Raji (cell line): ENCODE results near the gene TMBIM6.

Source experiments
- POLR2A ChIP-seq: IDR thresholded peaks from 2 replicates; pipeline ENCODE4 v1.6.1; 2011; ENCODE audit warnings: low read depth, low read length, control low read depth; ENCODE audit not compliant: insufficient read depth

TMBIM6 gene

GRCh38 chr12:49716553-49716952 is 24.8 kb upstream of the TMBIM6 start:
- no peak for TF ChIP-seq POLR2A

GRCh38 chr12:49720214-49720613 is 21.1 kb upstream of the TMBIM6 start:
- TF ChIP-seq POLR2A, result no peak

- TF ChIP-seq POLR2A, result no peak
Measured at GRCh38 chr12:49728446-49728845, 12.9 kb upstream of the TMBIM6 start.

GRCh38 chr12:49730050-49730449 is 11.3 kb upstream of the TMBIM6 start:
- no peak for TF ChIP-seq POLR2A

- TF ChIP-seq POLR2A, result no peak
Measured at GRCh38 chr12:49730568-49731101, 10.7 kb upstream of the TMBIM6 start.

- TF ChIP-seq POLR2A, result no peak
Measured at GRCh38 chr12:49733219-49734017, 7.9 kb upstream of the TMBIM6 start.

GRCh38 chr12:49741882-49742620 is 694 bp downstream of the TMBIM6 start:
- no peak for TF ChIP-seq POLR2A

GRCh38 chr12:49744363-49744885 is 3.1 kb downstream of the TMBIM6 start:
- TF ChIP-seq POLR2A, result no peak

- TF ChIP-seq POLR2A, result no peak
Measured at GRCh38 chr12:49748306-49748705, 6.9 kb downstream of the TMBIM6 start.

GRCh38 chr12:49748800-49749199 is 7.4 kb downstream of the TMBIM6 start:
- TF ChIP-seq POLR2A, result no peak

GRCh38 chr12:49750027-49750995 is 9.0 kb downstream of the TMBIM6 start:
- no peak for TF ChIP-seq POLR2A

GRCh38 chr12:49750996-49751393 is 9.6 kb downstream of the TMBIM6 start:
- no peak for TF ChIP-seq POLR2A

- TF ChIP-seq POLR2A, result no peak
Measured at GRCh38 chr12:49761677-49762467, 20.5 kb downstream of the TMBIM6 start.

GRCh38 chr12:49762468-49762847 is 21.1 kb downstream of the TMBIM6 start:
- no peak for TF ChIP-seq POLR2A

GRCh38 chr12:49763006-49763591 is 21.7 kb downstream of the TMBIM6 start:
- TF ChIP-seq POLR2A, result no peak
